H1 (cell line): ENCODE results near the gene ATP6V1B1. TPM values are rescaled to one million over a fixed set of nuclear protein-coding genes. Genes with fewer than 3 reads are reported as not detected.

Experiments used
- CTCF ChIA-PET: fragments of 300-600 bp; sonication (Branson Sonifier 250); formaldehyde crosslinking; loops from one replicate; lab custom pipeline; 2021; ENCODE audit not compliant: partially characterized antibody; lab: Charles Lee
- POLR2A ChIA-PET: fragments of 300-600 bp; sonication (Branson Sonifier 250); formaldehyde crosslinking; loops from one replicate; lab custom pipeline; 2021; ENCODE audit warnings: inconsistent platforms; ENCODE audit not compliant: partially characterized antibody; lab: Charles Lee
- DNase-seq, 2 experiments: peaks; one replicate each; pipeline versions ENCODE4 v3.0.0 to v3.0.0-alpha.2; 2010 to 2022; ENCODE audit warnings: low spot score in 2 of 2, low read depth in 1 of 2, mixed read lengths in 1 of 2
- FAIRE-seq: peaks from 2 replicates; lab custom pipeline; 2011; peaks lifted over from hg19 to GRCh38; lab: Jason Lieb, UNC
- H2AFZ ChIP-seq: 2 replicates; pipeline ENCODE4 v1.8.1; 2012; ENCODE audit warnings: low read length, inconsistent platforms
- H2AK5ac ChIP-seq: 2 replicates; pipeline ENCODE4 v1.6.1; 2013; ENCODE audit warnings: low read depth, low read length
- H2BK120ac ChIP-seq: replicated peaks from 2 replicates; pipeline ENCODE3; 2013; ENCODE audit warnings: low read depth, low read length, inconsistent platforms
- H2BK12ac ChIP-seq: 2 replicates; pipeline ENCODE4 v1.6.1; 2013; ENCODE audit warnings: low read depth, low read length
- H2BK15ac ChIP-seq: 2 replicates; pipeline ENCODE4 v1.6.1; 2013; ENCODE audit warnings: low read length
- H2BK20ac ChIP-seq: 2 replicates; pipeline ENCODE4 v1.6.1; 2013; ENCODE audit warnings: low read length
- H2BK5ac ChIP-seq: 2 replicates; pipeline ENCODE4 v1.6.1; 2013; ENCODE audit warnings: low read depth, low read length
- H3K14ac ChIP-seq: 2 replicates; pipeline ENCODE4 v1.6.1; 2013; ENCODE audit warnings: inconsistent platforms; ENCODE audit not compliant: insufficient read length
- H3K18ac ChIP-seq: 2 replicates; pipeline ENCODE4 v1.6.1; 2013; ENCODE audit warnings: low read length; ENCODE audit errors: extremely low read depth
- H3K23ac ChIP-seq: 2 replicates; pipeline ENCODE4 v1.6.1; 2013; ENCODE audit warnings: inconsistent platforms; ENCODE audit not compliant: insufficient read length
- H3K23me2 ChIP-seq: 2 replicates; pipeline ENCODE4 v1.6.1; 2013; ENCODE audit warnings: low read depth, low read length
- H3K27ac ChIP-seq: 2 replicates; pipeline ENCODE4 v1.6.1; 2011; ENCODE audit warnings: low read depth, low read length, inconsistent platforms
- H3K27me3 ChIP-seq, 4 experiments: replicated peaks in 1 of 4; 1 replicate in 1 of 4; 2 replicates in 3 of 4; pipeline versions ENCODE4 v1.6.1 to v1.8.1; 2011 to 2013; ENCODE audit warnings: low read length in 3 of 4, mild to moderate bottlenecking in 3 of 4, inconsistent platforms in 2 of 4, mixed read lengths in 2 of 4, moderate library complexity in 1 of 4; ENCODE audit not compliant: control insufficient read depth in 3 of 4, insufficient read depth in 3 of 4; ENCODE audit errors: extremely low read depth in 1 of 4
- H3K36me3 ChIP-seq, 4 experiments: 2 replicates each; pipeline versions ENCODE4 v1.6.1 to v1.8.1; 2011 to 2013; ENCODE audit warnings: mild to moderate bottlenecking in 4 of 4, low read length in 3 of 4, moderate library complexity in 2 of 4, control low read depth in 1 of 4, inconsistent platforms in 1 of 4; ENCODE audit not compliant: insufficient read depth in 4 of 4, control insufficient read depth in 2 of 4
- H3K4ac ChIP-seq: replicated peaks from 2 replicates; pipeline ENCODE3; 2013; ENCODE audit warnings: low read length, low read depth, mixed read lengths, inconsistent platforms; ENCODE audit not compliant: insufficient read length
- H3K4me1 ChIP-seq, 4 experiments: replicated peaks in 1 of 4; 1 replicate in 1 of 4; 2 replicates in 3 of 4; pipeline versions ENCODE4 v1.6.1 to v1.8.1; 2011 to 2013; ENCODE audit warnings: low read length in 3 of 4, inconsistent platforms in 2 of 4, mixed read lengths in 1 of 4; ENCODE audit not compliant: insufficient read depth in 4 of 4, control insufficient read depth in 3 of 4
- H3K4me2 ChIP-seq, 2 experiments: 2 replicates each; pipeline versions ENCODE4 v1.6.1 to v1.8.1; 2011 to 2013; ENCODE audit warnings: low read depth in 2 of 2, low read length in 2 of 2, control low read depth in 1 of 2, inconsistent platforms in 1 of 2, mild to moderate bottlenecking in 1 of 2; ENCODE audit not compliant: insufficient read depth in 1 of 2
- H3K4me3 ChIP-seq, 4 experiments: fragments of 200-600, 300-600 bp in 1 of 4; sonication (generic), shearing (Covaris generic), sonication (Bioruptor Twin) in 1 of 4; 2 replicates each; pipeline versions ENCODE4 v1.5.1 to v1.8.1; 2011 to 2016; ENCODE audit warnings: low read length in 4 of 4, low read depth in 3 of 4, control low read depth in 2 of 4, inconsistent platforms in 2 of 4, mild to moderate bottlenecking in 2 of 4, mixed read lengths in 1 of 4, moderate library complexity in 1 of 4; ENCODE audit not compliant: insufficient read depth in 2 of 4; ENCODE audit errors: extremely low read depth in 1 of 4
- H3K56ac ChIP-seq: replicated peaks from 2 replicates; pipeline ENCODE3; 2013; ENCODE audit warnings: low read depth, mild to moderate bottlenecking, mixed read lengths, low read length, inconsistent platforms; ENCODE audit not compliant: insufficient read length
- H3K79me1 ChIP-seq: 2 replicates; pipeline ENCODE4 v1.6.1; 2013; ENCODE audit warnings: low read depth, low read length, control low read depth
- H3K79me2 ChIP-seq, 2 experiments: 2 replicates each; pipeline versions ENCODE4 v1.6.1 to v1.8.1; 2012 to 2013; ENCODE audit warnings: low read length in 2 of 2, mild to moderate bottlenecking in 2 of 2, inconsistent platforms in 1 of 2; ENCODE audit not compliant: insufficient read depth in 2 of 2, control insufficient read depth in 1 of 2
- H3K9ac ChIP-seq, 4 experiments: replicated peaks in 1 of 4; 1 replicate in 1 of 4; 2 replicates in 3 of 4; pipeline versions ENCODE4 v1.6.1 to v1.8.1; 2011 to 2013; ENCODE audit warnings: low read depth in 3 of 4, low read length in 3 of 4, control low read depth in 2 of 4, mild to moderate bottlenecking in 2 of 4, moderate library complexity in 2 of 4, inconsistent platforms in 1 of 4; ENCODE audit errors: extremely low read depth in 1 of 4
- H3K9me3 ChIP-seq, 2 experiments: 2 replicates each; pipeline versions ENCODE4 v1.6.1 to v1.8.1; 2012 to 2013; ENCODE audit warnings: mild to moderate bottlenecking in 2 of 2, moderate library complexity in 2 of 2, control low read depth in 1 of 2, inconsistent platforms in 1 of 2, low read depth in 1 of 2, low read length in 1 of 2, mixed read lengths in 1 of 2; ENCODE audit not compliant: insufficient read depth in 2 of 2
- H4K20me1 ChIP-seq, 2 experiments: replicated peaks in 1 of 2; 2 replicates each; pipeline versions ENCODE3 to v1.8.1; 2011 to 2013; ENCODE audit warnings: inconsistent platforms in 2 of 2, low read length in 2 of 2, mild to moderate bottlenecking in 1 of 2; ENCODE audit not compliant: insufficient read depth in 2 of 2, control insufficient read depth in 1 of 2
- H4K5ac ChIP-seq: 2 replicates; pipeline ENCODE4 v1.6.1; 2013; ENCODE audit warnings: low read length, low read depth, mixed read lengths, inconsistent platforms; ENCODE audit not compliant: insufficient read length
- H4K8ac ChIP-seq: 2 replicates; pipeline ENCODE4 v1.8.0; 2013; ENCODE audit warnings: mild to moderate bottlenecking, moderate library complexity, low read length, inconsistent platforms; ENCODE audit not compliant: insufficient read depth; ENCODE audit errors: extremely low read depth
- H4K91ac ChIP-seq: replicated peaks from 2 replicates; pipeline ENCODE3; 2013; ENCODE audit warnings: low read length, mixed read lengths, inconsistent platforms; ENCODE audit not compliant: insufficient read length
- ASH2L ChIP-seq: fragments of 200-600, 300-600 bp; sonication (generic); IDR thresholded peaks from one replicate; pipeline ENCODE4 v1.7.1; 2017; ENCODE audit warnings: low read length
- BCL11A ChIP-seq, 2 experiments: IDR thresholded peaks; one replicate each; pipeline ENCODE4 v1.6.1; 2011; ENCODE audit warnings: low read depth in 2 of 2, low read length in 2 of 2, mild to moderate bottlenecking in 2 of 2
- CBX5 ChIP-seq: fragments of 300-800, 300-1000 bp; sonication (generic); IDR thresholded peaks from 2 replicates; pipeline ENCODE4 v1.7.1; 2016; ENCODE audit warnings: antibody characterized with exemption, low read length, low read depth
- HDAC2 ChIP-seq, 2 experiments: fragments of 300-600 bp in 1 of 2; sonication (generic) in 1 of 2; IDR thresholded peaks; 2 replicates each; pipeline ENCODE4 v1.6.1; 2011 to 2012; ENCODE audit warnings: low read depth in 2 of 2, low read length in 2 of 2, mild to moderate bottlenecking in 2 of 2, moderate library complexity in 2 of 2, borderline replicate concordance in 1 of 2, inconsistent platforms in 1 of 2
- JUN ChIP-seq: IDR thresholded peaks from 2 replicates; pipeline ENCODE4 v1.6.1; 2011; ENCODE audit warnings: low read depth, mild to moderate bottlenecking, improper control_type of control experiment, low read length
- SIRT6 ChIP-seq: IDR thresholded peaks from one replicate; pipeline ENCODE4 v1.7.1; 2012; ENCODE audit warnings: low read length, inconsistent platforms
- WGBS, 2 experiments: shearing (Covaris generic) in 1 of 2; methylation state at CpG; one replicate each; pipeline versions ENCODE4 v1.1.6 to v1.1.7; 2013 to 2015; ENCODE audit warnings: low lambda C conversion rate in 2 of 2, mixed read lengths in 2 of 2, inconsistent platforms in 1 of 2, low coverage in 1 of 2, missing lambda C conversion rate in 1 of 2; ENCODE audit not compliant: insufficient replicate concordance in 2 of 2, insufficient coverage in 1 of 2, insufficient read length in 1 of 2; ENCODE audit errors: extremely low coverage in 1 of 2, missing lambda C conversion rate in 1 of 2; 5-methylcytosine and 5-hydroxymethylcytosine counted together
- polyA plus RNA-seq, 7 experiments: library from polyadenylated mRNA; depleted of rRNA in 3 of 7; stranded (reverse) in 5 of 7; unstranded in 2 of 7; fragments of >200 nt in 5 of 7; fragments of 200-250 nt in 2 of 7; gene quantifications; 1 replicate in 5 of 7; 2 replicates in 1 of 7; 4 replicates in 1 of 7; pipeline versions ENCODE4 v1.2.1 to v1.2.3, GENCODE V29; 2011 to 2013; ENCODE audit warnings: missing spikeins in 2 of 7, mixed read lengths in 2 of 7
- total RNA-seq: library from RNA; stranded (reverse); fragmentation: NEBNext Ultra II Directional; extraction: Animal tissue kit (Norgen Biotek cat#: 25700); gene quantifications from 2 replicates; pipeline ENCODE4 v1.2.1, GENCODE V29; 2021

The ATP6V1B1 gene
- total and polyA plus RNA-seq, 2 of the 8 experiments (the other 6 are each of a cell fraction or from before 2014, with no cell fraction given) = not detected

- POLR2A ChIA-PET = interaction anchor here (0.6 kb wide), 1 partner anchor 937 kb away, joined by 4 read pairs; no protein-coding TSS in a partner anchor
- peaks cover 4 to 25% (median 21%) of the 10 kb centered on the region in 4 experiments for H3K4me1 ChIP-seq
- no peak overlapping the region for H2AFZ ChIP-seq
- no peak overlapping the region for H4K5ac ChIP-seq
- no peak overlapping the region for H2AK5ac ChIP-seq
- no peak overlapping the region for H3K27ac ChIP-seq
- no peak overlapping the region for H3K9ac ChIP-seq
- H2BK120ac ChIP-seq = no peak overlapping the region
- H3K79me1 ChIP-seq = no peaks in the 10 kb centered on the region
- no peak overlapping the region for H4K91ac ChIP-seq
- CTCF ChIA-PET = interaction anchor here (1.6 to 22.0 kb wide), 5 partner anchors 14 to 154 kb away, joined by 3 to 513 read pairs (median 23); partner anchors contain the start of genes ATP6V1B1 and FIGLA
- H3K18ac ChIP-seq = no peak overlapping the region
- DNase-seq = peak in 1 of 2 experiments; percentile 41
- H3K23ac ChIP-seq = no peak overlapping the region
- no peaks in the 10 kb centered on the region; the same call in 1 of the 2 replicates for H3K23me2 ChIP-seq
- H2BK12ac ChIP-seq = no peak overlapping the region
- H3K4me3 ChIP-seq = no peak overlapping the region
- no peak overlapping the region for H3K4ac ChIP-seq
- 68% methylated on average over 3 of the region's 4 CpGs; no CpG with 5 or more reads in 1 of the 2 experiments for WGBS, 2 experiments
- no peak for TF ChIP-seq JUN
- TF ChIP-seq HDAC2 (IDR thresholded peaks at IDR 0.05; ENCODE audit: borderline replicate concordance in 1 of 2, low read depth in 2 of 2, low read length in 2 of 2) = no peak
- TF ChIP-seq BCL11A (IDR thresholded peaks at IDR 0.05; ENCODE audit: low read depth in 2 of 2, low read length in 2 of 2) = no peak
- TF ChIP-seq ASH2L = no peak
- TF ChIP-seq CBX5 = no peak
- no peak for TF ChIP-seq SIRT6
- no peaks in the 10 kb centered on the region for H3K79me2 ChIP-seq
- no peak overlapping the region for H2BK20ac ChIP-seq
- no peaks in the 10 kb centered on the region for H3K9me3 ChIP-seq
- no peak overlapping the region for H2BK5ac ChIP-seq
- no peak overlapping the region for H3K4me2 ChIP-seq
- peaks cover 14 to 50% (median 43%) of the 10 kb centered on the region in 4 experiments for H3K27me3 ChIP-seq
- no peak overlapping the region for H2BK15ac ChIP-seq
- no peak overlapping the region for H4K8ac ChIP-seq
- H3K36me3 ChIP-seq = no peaks in the 10 kb centered on the region
- H3K14ac ChIP-seq = no peak overlapping the region
- H3K56ac ChIP-seq = no peak overlapping the region
- FAIRE-seq = no peak
- peaks cover 0 to 3% of the 10 kb centered on the region in 2 experiments for H4K20me1 ChIP-seq
These were observed 8.5 kb downstream of the ATP6V1B1 start for GRCh38 chr2:70944111-70944690.
